KBM-7 (cell line): ENCODE measurements around the gene RAVER2.
A peak's percentile ranks its signal among the peaks of the same experiment; 100 is the strongest.
"Not testable (repeated sequence)": the region's sequence is repeated elsewhere in the genome, so short reads cannot be mapped to it uniquely, and the experiment has no call there.

Experiments
- DNase-seq: peaks from one replicate; pipeline ENCODE4 v3.0.0-alpha.2; 2015
- in situ Hi-C: fragments of 300-500 bp; cut with MboI; formaldehyde crosslinking; loops from 2 replicates; pipeline ENCODE4 v1.14.3; 2020; ENCODE audit warnings: low sequenced_read_pairs, low pct_unique_long_range_greater_than_20kb, mixed read lengths

RAVER2 gene

GRCh38 chr1:64782848-64783247, 38.0 kb downstream of the RAVER2 start:
- in situ Hi-C loops, result not testable (repeated sequence)

GRCh38 chr1:64790832-64791487, 46.1 kb downstream of the RAVER2 start:
- in situ Hi-C loops, result no loop called here
- no peak for DNase-seq

More at GRCh38 chr1:64782848-64783247, 38.0 kb downstream of the RAVER2 start:
- not testable (repeated sequence) for DNase-seq

- in situ Hi-C loops, result no loop called here
- DNase-seq, result no peak
These were observed 54.0 kb downstream of the RAVER2 start for GRCh38 chr1:64798872-64799271.

- in situ Hi-C loops, result no loop called here
These were observed 57.1 kb downstream of the RAVER2 start for GRCh38 chr1:64801851-64802523.

GRCh38 chr1:64809309-64809708, 64.4 kb downstream of the RAVER2 start:
- DNase-seq, result no peak
- in situ Hi-C loops, result no loop called here

More at GRCh38 chr1:64801851-64802523, 57.1 kb downstream of the RAVER2 start:
- DNase-seq, result no peak

GRCh38 chr1:64810001-64810400, 65.1 kb downstream of the RAVER2 start:
- in situ Hi-C loops, result no loop called here

GRCh38 chr1:64811131-64811530, 66.3 kb downstream of the RAVER2 start:
- no peak for DNase-seq
- in situ Hi-C loops, result no loop called here

More at GRCh38 chr1:64810001-64810400, 65.1 kb downstream of the RAVER2 start:
- DNase-seq, result no peak

- no peak for DNase-seq
- in situ Hi-C loops, result no loop called here
These were observed 69.6 kb downstream of the RAVER2 start for GRCh38 chr1:64814427-64814826.

GRCh38 chr1:64817364-64817763, 72.5 kb downstream of the RAVER2 start:
- DNase-seq, in situ Hi-C loops: not testable (repeated sequence)

GRCh38 chr1:64820572-64820971, 75.7 kb downstream of the RAVER2 start:
- DNase-seq, in situ Hi-C loops: not testable (repeated sequence)

GRCh38 chr1:64822621-64823020, 77.7 kb downstream of the RAVER2 start:
- in situ Hi-C loops, result no loop called here
- no peak for DNase-seq

GRCh38 chr1:64823691-64824476, 79.0 kb downstream of the RAVER2 start:
- DNase-seq, result peak; percentile 82
- in situ Hi-C loops, result no loop called here

- no peak for DNase-seq
- in situ Hi-C loops, result loop anchor here (25.0 kb wide), 1 partner anchor 565 kb away; no protein-coding TSS in a partner anchor
These were observed 82.1 kb downstream of the RAVER2 start for GRCh38 chr1:64826991-64827390.

GRCh38 chr1:64828829-64829228, 84.0 kb downstream of the RAVER2 start:
- in situ Hi-C loops, result loop anchor here (25.0 kb wide), 1 partner anchor 567 kb away; no protein-coding TSS in a partner anchor
- no peak for DNase-seq

GRCh38 chr1:64829411-64830029, 84.6 kb downstream of the RAVER2 start:
- DNase-seq, result no peak
- in situ Hi-C loops, result loop anchor here (25.0 kb wide), 1 partner anchor 567 kb away; no protein-coding TSS in a partner anchor

GRCh38 chr1:64830030-64830651, 85.3 kb downstream of the RAVER2 start:
- no peak for DNase-seq
- in situ Hi-C loops, result loop anchor here (25.0 kb wide), 1 partner anchor 568 kb away; no protein-coding TSS in a partner anchor

- in situ Hi-C loops, result loop anchor here (25.0 kb wide), 1 partner anchor 572 kb away; no protein-coding TSS in a partner anchor
- DNase-seq, result no peak
These were observed 89.9 kb downstream of the RAVER2 start for GRCh38 chr1:64834734-64835133.

- DNase-seq, result no peak
- in situ Hi-C loops, result loop anchor here (25.0 kb wide), 1 partner anchor 575 kb away; no protein-coding TSS in a partner anchor
These were observed 91.9 kb downstream of the RAVER2 start for GRCh38 chr1:64836802-64837201.

GRCh38 chr1:64838486-64838885, 93.6 kb downstream of the RAVER2 start:
- no peak for DNase-seq
- in situ Hi-C loops, result loop anchor here (25.0 kb wide), 1 partner anchor 576 kb away; no protein-coding TSS in a partner anchor
